GM10248 (cell line): ENCODE results near the gene SH2B3.

Experiments used
- CTCF ChIA-PET: fragments of 300-600 bp; sonication (Branson Sonifier 250); formaldehyde crosslinking; extraction: SDS; loops from one replicate; lab custom pipeline; 2021; ENCODE audit warnings: antibody characterized with exemption; lab: Yijun Ruan, JAX
- POLR2A ChIA-PET: fragments of 350-650 bp; sonication (Branson Sonifier 250); formaldehyde crosslinking; extraction: SDS; loops from one replicate; lab custom pipeline; 2020; ENCODE audit warnings: antibody characterized with exemption; lab: Yijun Ruan, JAX
- DNase-seq: peaks from one replicate; pipeline ENCODE4 v3.0.0; 2012; ENCODE audit errors: extremely low spot score
- TF ChIP-seq, protein P1 (sequence below): IDR thresholded peaks from 2 replicates; pipeline ENCODE4 v1.5.1; 2012; ENCODE audit warnings: mild to moderate bottlenecking, low read depth; ENCODE audit errors: extremely low read depth, missing control alignments, control extremely low read depth

Gene SH2B3

DNA sequence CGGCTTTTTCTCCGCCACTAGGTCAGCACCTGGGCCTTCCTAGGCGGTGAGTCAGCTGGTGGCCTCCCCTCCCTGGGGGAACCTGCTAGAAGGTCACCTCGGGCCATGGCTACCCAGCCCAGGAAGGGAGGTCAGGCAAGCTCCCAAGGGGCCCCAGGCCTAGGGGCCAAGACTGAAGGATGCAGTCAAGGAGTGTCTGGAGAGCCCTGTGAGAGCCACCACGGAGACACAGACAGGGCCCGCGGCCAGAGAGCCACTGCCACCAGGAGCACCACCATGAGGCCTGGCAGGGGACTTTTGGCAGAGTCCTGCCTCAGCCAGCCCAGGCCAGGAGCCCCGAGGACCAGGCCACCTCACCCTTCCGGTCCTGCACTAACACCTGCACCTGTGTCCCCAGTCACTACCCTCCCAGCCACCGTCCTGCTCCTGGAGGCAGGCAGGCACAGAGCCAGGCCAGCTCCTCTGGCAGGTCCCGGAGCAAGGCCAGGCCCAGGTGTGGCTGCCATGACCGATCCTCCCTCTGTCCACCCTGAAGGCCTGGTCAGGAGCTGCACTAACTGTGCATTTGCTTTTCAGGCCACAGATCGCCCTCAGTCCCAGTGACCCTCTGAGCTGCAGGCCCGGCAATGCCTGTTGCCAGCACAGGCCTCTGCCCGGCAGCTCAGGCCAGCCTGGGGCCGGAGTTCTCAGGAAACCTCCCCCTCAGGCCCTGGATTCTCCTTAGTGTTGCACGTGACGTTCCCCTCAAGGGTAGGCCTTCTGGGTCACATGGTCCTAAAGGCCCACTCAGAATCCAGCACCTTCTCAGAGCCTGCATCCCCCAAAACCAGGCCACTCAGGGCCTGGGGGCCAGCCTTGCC lies 43.8 kb upstream of the SH2B3 start:
- TF ChIP-seq, protein P1, sequence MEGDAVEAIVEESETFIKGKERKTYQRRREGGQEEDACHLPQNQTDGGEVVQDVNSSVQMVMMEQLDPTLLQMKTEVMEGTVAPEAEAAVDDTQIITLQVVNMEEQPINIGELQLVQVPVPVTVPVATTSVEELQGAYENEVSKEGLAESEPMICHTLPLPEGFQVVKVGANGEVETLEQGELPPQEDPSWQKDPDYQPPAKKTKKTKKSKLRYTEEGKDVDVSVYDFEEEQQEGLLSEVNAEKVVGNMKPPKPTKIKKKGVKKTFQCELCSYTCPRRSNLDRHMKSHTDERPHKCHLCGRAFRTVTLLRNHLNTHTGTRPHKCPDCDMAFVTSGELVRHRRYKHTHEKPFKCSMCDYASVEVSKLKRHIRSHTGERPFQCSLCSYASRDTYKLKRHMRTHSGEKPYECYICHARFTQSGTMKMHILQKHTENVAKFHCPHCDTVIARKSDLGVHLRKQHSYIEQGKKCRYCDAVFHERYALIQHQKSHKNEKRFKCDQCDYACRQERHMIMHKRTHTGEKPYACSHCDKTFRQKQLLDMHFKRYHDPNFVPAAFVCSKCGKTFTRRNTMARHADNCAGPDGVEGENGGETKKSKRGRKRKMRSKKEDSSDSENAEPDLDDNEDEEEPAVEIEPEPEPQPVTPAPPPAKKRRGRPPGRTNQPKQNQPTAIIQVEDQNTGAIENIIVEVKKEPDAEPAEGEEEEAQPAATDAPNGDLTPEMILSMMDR = no peak
- ChIA-PET POLR2A (no interaction called here), CTCF (interaction anchor here (0.7 kb wide), 1 partner anchor 13 kb away, joined by 3 read pairs; no protein-coding TSS in a partner anchor)
- no peak for DNase-seq

DNA sequence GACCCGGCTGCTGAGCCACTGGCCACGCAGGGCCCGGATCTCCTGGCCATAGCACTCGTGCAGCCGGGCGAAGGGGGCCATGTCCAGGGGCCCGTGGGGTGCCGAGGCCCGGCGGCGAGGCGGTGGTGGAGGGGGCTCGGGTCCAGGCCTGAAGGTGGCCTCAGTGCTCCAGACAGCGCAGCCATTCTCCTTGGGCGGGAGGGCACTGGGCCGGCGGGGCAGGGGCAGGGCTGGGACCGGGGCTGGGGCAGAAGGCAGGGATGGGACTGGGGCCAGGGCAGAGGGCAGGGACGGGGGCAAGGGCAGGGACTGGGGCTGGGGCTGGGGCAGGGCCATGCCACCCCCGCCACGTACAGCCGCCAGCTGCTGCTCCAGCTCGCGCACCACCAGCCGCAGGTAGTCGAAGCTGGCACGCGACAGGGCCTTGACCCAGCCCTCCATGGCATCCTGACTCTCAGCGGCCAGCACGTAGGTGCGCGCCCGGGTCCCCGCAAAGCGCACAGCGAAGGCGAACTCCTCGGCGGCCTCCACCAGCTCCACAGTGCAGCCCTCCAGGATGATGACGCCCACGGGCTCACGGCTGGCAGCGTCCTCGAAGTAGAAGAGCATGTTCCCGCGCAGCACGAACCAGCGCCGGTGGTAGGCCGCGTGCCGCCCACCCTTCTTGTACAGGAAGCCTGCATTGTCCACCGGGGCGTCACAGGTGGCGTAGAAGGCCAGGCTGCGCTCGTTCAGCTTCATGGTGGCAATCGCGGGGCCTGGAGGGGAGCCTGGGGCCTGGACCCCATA lies 42.8 kb upstream of the SH2B3 start:
- CTCF ChIA-PET = no interaction called here
- TF ChIP-seq, protein P1 = no peak
- POLR2A ChIA-PET = no interaction called here
- DNase-seq = no peak

DNA sequence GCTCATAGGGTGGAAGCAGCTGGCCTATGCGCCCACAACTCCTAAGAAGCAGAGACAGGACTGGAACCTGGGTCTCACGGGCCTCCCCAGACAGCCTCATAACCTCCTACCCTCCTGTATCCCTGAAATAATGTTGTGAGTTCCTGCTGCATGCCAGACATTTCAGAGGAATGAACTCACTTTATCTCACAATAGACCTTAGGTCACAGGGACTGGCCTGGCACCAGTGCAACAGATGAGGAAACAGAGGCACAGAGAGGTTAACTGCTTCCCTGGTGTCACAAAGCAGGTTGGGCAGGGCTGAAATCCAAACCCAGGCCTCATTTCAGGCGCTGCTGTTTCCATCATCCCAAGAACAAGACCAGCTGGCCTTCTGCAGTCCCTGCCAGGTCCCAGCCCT lies 42.1 kb upstream of the SH2B3 start:
- DNase-seq = no peak
- CTCF ChIA-PET = no interaction called here
- TF ChIP-seq, protein P1 = no peak
- POLR2A ChIA-PET = no interaction called here

DNA sequence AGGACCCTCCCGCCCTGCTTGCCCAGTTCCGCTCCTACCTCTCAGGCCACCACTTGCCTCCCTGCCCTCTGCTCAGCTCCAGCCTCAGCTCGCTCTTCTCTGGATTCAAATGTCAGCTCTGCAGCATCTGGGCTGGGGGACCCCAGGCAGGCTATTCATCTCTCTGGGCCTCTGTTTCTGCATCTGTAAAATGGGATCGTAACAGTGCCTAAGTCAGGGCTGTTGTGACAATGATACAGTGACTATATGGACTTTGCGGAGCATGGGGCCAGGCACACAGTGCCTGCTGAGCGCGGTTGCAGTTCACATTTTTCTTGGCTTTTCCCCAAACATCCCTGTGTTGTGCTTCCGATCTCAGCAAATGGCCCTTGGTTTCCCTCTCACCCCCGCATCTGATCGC lies 39.6 kb upstream of the SH2B3 start:
- TF ChIP-seq, protein P1 = no peak
- DNase-seq = no peak
- CTCF ChIA-PET = no interaction called here
- POLR2A ChIA-PET = no interaction called here

DNA sequence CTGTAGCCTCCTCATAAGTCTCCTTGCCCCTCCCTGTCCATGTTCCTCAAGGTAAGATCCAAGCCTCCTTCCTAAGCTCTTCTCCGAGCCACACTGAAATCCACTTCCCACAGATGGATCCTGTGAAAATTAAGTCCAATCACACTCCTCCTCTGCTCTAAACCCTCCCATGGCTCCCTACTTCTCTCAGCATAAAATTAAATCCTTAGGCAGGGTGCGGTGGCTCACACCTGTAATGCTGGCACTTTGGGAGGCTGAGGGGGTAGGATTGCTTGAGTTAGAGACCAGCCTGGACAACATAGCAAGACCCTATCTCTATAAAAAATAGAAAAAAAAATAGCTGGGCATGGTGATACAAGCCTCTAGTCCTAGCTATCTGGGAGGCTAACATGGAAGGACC lies 39.1 kb upstream of the SH2B3 start:
- POLR2A ChIA-PET = no interaction called here
- TF ChIP-seq, protein P1 = no peak

DNA sequence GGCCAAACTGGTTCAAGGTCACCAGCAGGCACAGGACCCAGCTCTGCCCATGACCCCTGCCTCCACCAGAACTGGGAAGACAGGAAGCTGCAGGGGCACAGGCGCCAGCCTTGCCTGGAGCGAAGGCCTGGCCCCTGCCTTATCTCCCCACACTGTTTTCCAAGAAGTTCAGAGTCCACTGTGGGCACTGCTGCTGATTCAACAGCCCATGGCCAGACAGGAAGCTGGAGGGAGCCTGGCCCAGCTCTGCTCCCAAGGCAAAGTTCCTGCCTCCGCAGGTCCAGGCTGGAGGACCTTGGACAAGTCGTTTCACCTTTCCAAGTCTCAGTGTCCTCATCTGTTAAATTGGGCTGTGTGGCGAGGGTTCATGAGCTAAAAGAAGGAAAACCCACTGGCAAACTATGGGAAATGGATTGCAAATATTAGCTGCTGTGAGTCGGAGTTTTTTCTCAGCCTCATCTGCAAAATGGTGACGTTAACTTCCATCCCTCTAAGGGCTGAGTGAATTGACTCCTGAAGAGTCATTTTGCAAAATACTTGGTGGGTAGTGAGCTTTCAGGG lies 38.0 kb upstream of the SH2B3 start:
- CTCF ChIA-PET = interaction anchor here (0.8 to 3.9 kb wide), 8 partner anchors 8 to 104 kb away, joined by 3 to 30 read pairs (median 4); no protein-coding TSS in a partner anchor
- POLR2A ChIA-PET = no interaction called here
- TF ChIP-seq, protein P1 = no peak
- DNase-seq = no peak

More for the DNA sequence above, 39.1 kb upstream of the SH2B3 start:
- CTCF ChIA-PET = interaction anchor here (0.7 to 1.0 kb wide), 2 partner anchors 58 to 85 kb away, joined by 3 read pairs; no protein-coding TSS in a partner anchor
- no peak for DNase-seq
